ENCODE data around the gene MICU2.
"Not testable (repeated sequence)": the region's sequence is repeated elsewhere in the genome, so short reads cannot be mapped to it uniquely, and the experiment has no call there.

MICU2 gene

DNA sequence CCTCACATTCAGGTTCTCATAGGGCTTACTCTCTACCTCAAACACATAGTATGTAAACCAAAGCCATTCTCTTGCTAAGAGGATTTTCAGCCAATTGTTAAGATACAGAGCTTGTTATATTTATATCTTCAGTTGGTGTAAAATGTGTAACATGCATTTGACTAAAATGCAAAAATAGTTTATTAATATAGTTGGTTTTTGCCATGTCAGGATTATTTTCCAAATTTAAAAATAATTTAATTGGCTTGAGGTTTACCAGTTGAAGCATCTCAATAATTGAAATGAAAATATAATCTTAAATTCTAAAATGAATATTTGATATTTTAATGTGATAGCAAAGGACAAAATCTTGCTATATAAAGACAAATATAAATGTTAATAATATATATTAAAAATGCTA is 7.2 kb downstream of the MICU2 start:
- TF ChIP-seq, protein P1, sequence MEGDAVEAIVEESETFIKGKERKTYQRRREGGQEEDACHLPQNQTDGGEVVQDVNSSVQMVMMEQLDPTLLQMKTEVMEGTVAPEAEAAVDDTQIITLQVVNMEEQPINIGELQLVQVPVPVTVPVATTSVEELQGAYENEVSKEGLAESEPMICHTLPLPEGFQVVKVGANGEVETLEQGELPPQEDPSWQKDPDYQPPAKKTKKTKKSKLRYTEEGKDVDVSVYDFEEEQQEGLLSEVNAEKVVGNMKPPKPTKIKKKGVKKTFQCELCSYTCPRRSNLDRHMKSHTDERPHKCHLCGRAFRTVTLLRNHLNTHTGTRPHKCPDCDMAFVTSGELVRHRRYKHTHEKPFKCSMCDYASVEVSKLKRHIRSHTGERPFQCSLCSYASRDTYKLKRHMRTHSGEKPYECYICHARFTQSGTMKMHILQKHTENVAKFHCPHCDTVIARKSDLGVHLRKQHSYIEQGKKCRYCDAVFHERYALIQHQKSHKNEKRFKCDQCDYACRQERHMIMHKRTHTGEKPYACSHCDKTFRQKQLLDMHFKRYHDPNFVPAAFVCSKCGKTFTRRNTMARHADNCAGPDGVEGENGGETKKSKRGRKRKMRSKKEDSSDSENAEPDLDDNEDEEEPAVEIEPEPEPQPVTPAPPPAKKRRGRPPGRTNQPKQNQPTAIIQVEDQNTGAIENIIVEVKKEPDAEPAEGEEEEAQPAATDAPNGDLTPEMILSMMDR (IDR thresholded peaks at IDR 0.05; ENCODE audit: low read depth, low read length, missing control alignments) = no peak
- no peak overlapping the region for H3K4me3 ChIP-seq (replicated peaks; ENCODE audit: low read depth, low read length)
- no peak for DNase-seq (ENCODE audit: extremely low read depth, low read depth)

DNA sequence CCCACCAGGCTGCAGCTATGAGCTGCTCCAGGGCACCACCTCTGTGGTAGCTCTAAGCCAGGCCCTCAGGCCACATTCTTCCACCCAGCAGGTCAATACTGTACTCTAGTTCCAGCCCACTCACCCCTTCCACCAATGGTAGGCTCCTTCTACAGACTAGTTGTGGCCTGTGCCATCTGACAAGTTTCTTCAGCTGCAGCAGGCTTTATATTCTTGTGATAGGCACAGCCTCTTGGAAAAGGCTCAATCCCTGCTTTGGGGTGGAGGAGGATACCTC is 8.5 kb downstream of the MICU2 start:
- TF ChIP-seq, protein P1 (IDR thresholded peaks at IDR 0.05; ENCODE audit: low read depth, low read length, missing control alignments) = no peak
- no peak for DNase-seq (ENCODE audit: extremely low read depth, low read depth)
- H3K4me3 ChIP-seq (replicated peaks; ENCODE audit: low read depth, low read length) = no peak overlapping the region

DNA sequence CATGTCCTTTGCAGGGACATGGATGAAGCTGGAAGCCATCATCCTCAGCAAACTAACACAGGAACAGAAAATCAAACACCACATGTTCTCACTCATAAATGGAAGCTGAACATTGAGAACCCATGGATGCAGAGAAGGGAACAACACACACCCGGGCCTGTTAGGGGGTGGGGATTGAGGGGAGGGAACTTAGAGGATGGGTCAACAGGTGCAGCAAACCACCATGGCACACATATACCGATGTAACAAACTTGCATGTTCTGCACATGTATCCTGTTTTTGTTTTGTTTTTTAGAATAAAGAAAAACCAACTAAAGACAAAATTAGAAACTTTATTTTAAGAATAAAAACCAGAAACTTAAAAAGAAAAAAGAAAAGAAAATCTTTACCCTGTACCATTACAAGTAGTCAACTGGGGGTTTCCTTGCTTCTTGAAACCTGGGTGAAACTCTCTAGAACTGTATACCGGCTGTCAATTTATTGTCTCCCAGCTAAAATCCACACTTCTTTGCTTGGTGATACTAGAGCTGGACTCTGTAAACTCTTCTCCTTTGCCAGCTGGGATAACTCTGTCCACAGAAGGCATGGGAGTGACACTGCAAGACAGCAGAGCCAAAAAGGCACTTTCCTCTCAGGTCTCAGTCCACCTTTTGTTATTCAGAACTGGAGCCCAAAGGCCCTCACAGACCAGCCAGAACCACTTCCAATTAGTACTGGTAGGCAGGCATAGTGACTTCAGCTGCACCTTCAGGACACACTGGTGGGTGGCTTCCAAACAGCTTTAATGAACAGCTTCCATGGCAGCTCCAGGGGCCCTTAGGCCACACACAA is 9.0 kb downstream of the MICU2 start:
- H3K4me3 ChIP-seq (replicated peaks; ENCODE audit: low read depth, low read length) = no peak overlapping the region
- TF ChIP-seq, protein P1 (IDR thresholded peaks at IDR 0.05; ENCODE audit: low read depth, low read length, missing control alignments) = no peak
- DNase-seq (ENCODE audit: extremely low read depth, low read depth) = no peak

DNA sequence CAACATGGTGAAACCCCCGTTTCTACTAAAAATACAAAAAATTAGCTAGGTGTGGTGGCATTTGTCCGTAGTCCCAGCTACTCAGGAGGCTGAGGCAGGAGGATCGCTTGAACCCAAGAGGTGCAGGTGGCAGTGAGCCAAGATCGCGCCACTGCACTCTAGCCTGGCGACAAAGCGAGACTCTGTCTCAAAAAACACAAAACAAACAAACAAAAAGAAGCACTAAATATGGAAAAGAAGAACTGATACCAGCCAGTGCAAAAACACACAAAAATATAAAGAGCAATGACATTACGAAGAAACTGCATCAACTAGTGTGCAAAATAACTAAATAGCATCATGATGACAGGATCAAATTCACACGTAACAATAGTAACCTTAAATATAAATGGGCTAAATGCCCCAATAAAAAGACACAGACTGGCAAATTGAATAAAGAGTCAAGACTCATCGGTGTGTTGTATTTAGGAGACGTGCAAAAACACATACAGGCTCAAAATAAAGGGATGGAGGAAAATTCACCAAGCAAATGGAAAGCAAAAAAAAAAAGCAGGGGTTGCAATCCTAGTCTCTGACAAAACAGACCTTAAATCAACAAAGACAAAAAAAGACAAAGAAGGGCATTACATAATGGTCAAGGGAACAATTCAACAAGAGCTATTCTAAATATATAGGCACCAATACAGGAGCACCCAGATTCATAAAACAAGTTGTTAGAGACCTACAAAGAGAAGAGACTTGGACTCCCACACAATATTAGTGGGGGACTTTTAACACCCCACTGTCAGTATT is 13.1 kb downstream of the MICU2 start:
- not testable (repeated sequence) for DNase-seq (ENCODE audit: extremely low read depth, low read depth)

DNA sequence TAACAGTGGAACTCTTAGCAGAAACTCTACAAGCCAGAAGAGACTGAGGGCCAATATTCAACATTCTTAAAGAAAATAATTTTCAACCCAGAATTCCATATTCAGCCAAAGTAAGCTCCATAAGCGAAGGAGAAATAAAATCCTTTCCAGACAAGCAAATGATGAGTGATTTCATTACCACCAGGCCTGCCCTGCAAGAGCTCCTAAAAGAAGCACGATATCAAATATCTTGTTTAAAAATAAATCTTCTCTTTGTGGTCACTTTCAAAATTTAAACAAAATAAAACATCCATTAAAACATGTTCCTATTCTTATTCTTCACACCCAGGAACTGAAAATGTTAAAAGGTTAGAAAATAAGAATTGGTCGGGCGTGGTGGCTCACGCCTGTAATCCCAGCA is 13.7 kb downstream of the MICU2 start:
- TF ChIP-seq, protein P1 (IDR thresholded peaks at IDR 0.05; ENCODE audit: low read depth, low read length, missing control alignments) = no peak
- DNase-seq (ENCODE audit: extremely low read depth, low read depth) = no peak

More for the DNA sequence above, 13.1 kb downstream of the MICU2 start:
- H3K4me3 ChIP-seq (replicated peaks; ENCODE audit: low read depth, low read length) = not testable (repeated sequence)

DNA sequence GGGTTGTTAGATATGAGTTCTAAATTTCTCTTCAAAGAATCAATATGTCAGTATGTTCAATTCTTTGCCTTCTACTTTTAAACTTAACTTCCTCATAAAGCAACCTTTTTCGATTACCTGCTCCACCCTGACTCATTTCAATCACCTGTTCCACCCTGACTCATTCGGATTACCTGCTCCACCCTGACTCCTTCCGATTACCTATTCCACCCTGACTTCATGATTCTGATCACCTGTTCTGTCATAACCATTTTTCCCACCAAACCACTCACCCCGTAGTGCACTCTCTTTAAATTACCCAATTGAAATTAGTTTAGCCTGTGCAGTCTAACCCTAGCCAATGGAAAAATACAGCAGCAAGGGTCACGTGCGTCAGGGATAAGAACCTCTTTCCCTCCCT is 14.5 kb downstream of the MICU2 start:
- H3K4me3 ChIP-seq (replicated peaks; ENCODE audit: low read depth, low read length); DNase-seq (ENCODE audit: extremely low read depth, low read depth): not testable (repeated sequence)

More for the DNA sequence above, 13.7 kb downstream of the MICU2 start:
- no peak overlapping the region for H3K4me3 ChIP-seq (replicated peaks; ENCODE audit: low read depth, low read length)

DNA sequence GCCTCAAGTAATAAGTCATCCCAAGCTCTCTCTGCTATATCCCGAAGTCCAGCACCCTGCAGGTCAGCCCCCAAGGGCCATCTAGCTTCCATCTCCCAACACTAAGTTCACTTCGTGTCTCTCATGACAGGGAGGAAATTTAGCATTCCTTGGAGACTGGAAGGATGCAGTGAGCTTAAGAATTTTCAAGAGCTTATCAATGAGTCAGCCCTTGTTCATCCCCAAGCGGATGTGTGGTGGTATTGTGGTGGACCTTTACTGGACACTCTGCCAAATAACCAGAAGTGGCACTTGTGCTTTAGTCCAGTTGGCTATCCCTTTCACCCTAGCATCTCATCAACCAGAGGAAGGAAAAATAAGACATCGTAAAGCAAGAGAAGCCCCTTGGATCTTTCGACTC is 15.6 kb downstream of the MICU2 start:
- not testable (repeated sequence) for DNase-seq (ENCODE audit: extremely low read depth, low read depth); H3K4me3 ChIP-seq (replicated peaks; ENCODE audit: low read depth, low read length)

DNA sequence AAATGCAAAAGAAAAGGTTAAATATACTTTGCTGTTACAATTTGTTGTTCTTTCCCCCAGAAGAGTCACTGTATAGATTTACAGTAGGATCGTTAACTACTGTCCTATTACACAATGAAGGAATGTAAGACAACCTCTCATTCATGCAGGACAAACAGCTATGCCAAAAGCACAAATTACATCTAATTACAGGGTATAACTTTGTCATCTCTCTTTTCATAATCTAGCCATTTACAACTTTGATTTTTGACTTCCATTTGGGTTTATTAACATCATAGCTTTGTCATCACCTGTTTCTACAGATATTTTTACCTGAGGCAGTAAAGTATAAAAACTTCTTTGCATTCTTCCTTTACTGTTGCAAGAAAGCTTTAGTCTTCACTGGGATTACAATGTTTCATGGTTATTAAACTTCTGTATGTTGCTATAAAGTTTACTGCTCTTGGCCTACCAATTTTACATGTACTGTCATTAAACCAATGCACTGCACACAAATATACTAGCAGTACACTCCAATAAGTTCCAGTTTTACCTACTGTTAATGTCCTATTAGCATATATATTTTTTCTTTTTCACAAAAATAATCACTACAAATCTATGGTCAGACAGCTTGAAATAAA is 18.9 kb downstream of the MICU2 start:
- TF ChIP-seq, protein P1 (IDR thresholded peaks at IDR 0.05; ENCODE audit: low read depth, low read length, missing control alignments) = no peak
- no peak for DNase-seq (ENCODE audit: extremely low read depth, low read depth)
- H3K4me3 ChIP-seq (replicated peaks; ENCODE audit: low read depth, low read length) = no peak overlapping the region

Data from HFF-Myc (cell line).